Tibial nerve (tissue), 4 donors: Measurements from ENCODE around the gene PRKG1. TPM values are rescaled to one million over a fixed set of nuclear protein-coding genes. Genes with fewer than 3 reads are reported as not detected.

Experiments used
- DNase-seq, 2 donors: peaks; one replicate each; pipeline ENCODE4 v3.0.0-alpha.2; 2019; ENCODE audit warnings: low spot score in 2 of 2
- H3K27ac ChIP-seq, 4 donors: fragments of 200-600 bp; sonication (generic) in 3 of 4; one replicate each; pipeline ENCODE4 v1.5.1; 2017 to 2019; ENCODE audit warnings: mild to moderate bottlenecking in 1 of 4
- H3K27me3 ChIP-seq, 2 donors: fragments of 200-600 bp; sonication (generic) in 1 of 2; one replicate each; pipeline versions ENCODE4 v1.5.1 to v1.6.0; 2017 to 2019
- H3K36me3 ChIP-seq, 3 donors: fragments of 200-600 bp; sonication (generic); one replicate each; pipeline ENCODE4 v1.5.1; 2018 to 2019
- H3K4me1 ChIP-seq, 4 donors: fragments of 200-600 bp; sonication (generic) in 3 of 4; one replicate each; pipeline ENCODE4 v1.5.1; 2017 to 2019
- H3K4me3 ChIP-seq, 4 donors: fragments of 200-600 bp; sonication (generic) in 3 of 4; one replicate each; pipeline ENCODE4 v1.5.1; 2017 to 2019; ENCODE audit warnings: mild to moderate bottlenecking in 1 of 4, moderate library complexity in 1 of 4
- H3K9me3 ChIP-seq, 4 donors: fragments of 200-600 bp; sonication (generic) in 3 of 4; one replicate each; pipeline ENCODE4 v1.5.1; 2017 to 2019
- EP300 ChIP-seq, 2 donors: sonication (generic); formaldehyde crosslinking; IDR thresholded peaks; one replicate each; pipeline ENCODE4 v1.6.1; 2017; ENCODE audit warnings: antibody characterized with exemption in 2 of 2, mild to moderate bottlenecking in 1 of 2
- POLR2A ChIP-seq, 2 donors: fragments of 450-650 bp; IDR thresholded peaks; one replicate each; pipeline ENCODE4 v1.6.1; 2017; ENCODE audit warnings: antibody characterized with exemption in 2 of 2, mild to moderate bottlenecking in 2 of 2, moderate library complexity in 2 of 2
- WGBS, 2 donors: methylation state at CpG; one replicate each; pipeline ENCODE4 v1.1.5; 2018; 5-methylcytosine and 5-hydroxymethylcytosine counted together
- total RNA-seq, 4 donors: library from RNA; depleted of rRNA; stranded (reverse); fragments of >200 nt; gene quantifications; one replicate each; pipeline ENCODE4 v1.1.0, GENCODE V29; 2016
- TF ChIP-seq, protein P1 (sequence below), 5 experiments: fragments of 200-600 bp in 3 of 5; fragments of 450-650 bp in 2 of 5; sonication (generic) in 3 of 5; IDR thresholded peaks; one replicate each; pipeline ENCODE4 v1.5.1; 2016 to 2019; ENCODE audit warnings: antibody characterized with exemption in 5 of 5, mild to moderate bottlenecking in 3 of 5, moderate library complexity in 2 of 5

Gene PRKG1
- total RNA-seq, 4 donors from 2014 or later = 8.7 to 35.0 (median 14.8) TPM

DNA sequence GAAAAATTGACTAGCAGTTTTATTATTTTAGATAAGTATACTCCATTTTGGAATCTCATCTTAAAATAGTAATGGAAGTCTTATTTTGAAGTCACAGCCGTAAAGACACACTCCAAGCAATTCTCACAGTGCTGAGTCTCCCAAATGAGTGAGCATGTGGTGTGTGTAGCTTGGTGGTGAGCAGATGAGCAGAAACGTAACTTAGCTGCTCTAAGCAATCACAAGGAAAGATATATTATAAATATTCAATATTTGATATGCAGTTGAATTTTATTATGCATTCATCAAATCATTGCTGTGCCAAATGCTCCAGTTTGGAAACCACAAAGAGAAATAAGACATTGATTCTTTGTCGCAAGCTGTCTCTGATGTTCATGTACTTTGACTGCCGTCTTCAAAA lies 563.9 kb downstream of the PRKG1 start:
- H3K9me3 ChIP-seq = no peaks in the 10 kb centered on the region
- H3K4me3 ChIP-seq = no peak overlapping the region
- WGBS, 2 donors = 87 to 88% methylated on average over 4 of the region's 4 CpGs
- H3K4me1 ChIP-seq = no peaks in the 10 kb centered on the region
- H3K36me3 ChIP-seq = no peaks in the 10 kb centered on the region
- TF ChIP-seq POLR2A (IDR thresholded peaks at IDR 0.05) (no peak), EP300 (IDR thresholded peaks at IDR 0.05) (no peak)
- TF ChIP-seq, protein P1, sequence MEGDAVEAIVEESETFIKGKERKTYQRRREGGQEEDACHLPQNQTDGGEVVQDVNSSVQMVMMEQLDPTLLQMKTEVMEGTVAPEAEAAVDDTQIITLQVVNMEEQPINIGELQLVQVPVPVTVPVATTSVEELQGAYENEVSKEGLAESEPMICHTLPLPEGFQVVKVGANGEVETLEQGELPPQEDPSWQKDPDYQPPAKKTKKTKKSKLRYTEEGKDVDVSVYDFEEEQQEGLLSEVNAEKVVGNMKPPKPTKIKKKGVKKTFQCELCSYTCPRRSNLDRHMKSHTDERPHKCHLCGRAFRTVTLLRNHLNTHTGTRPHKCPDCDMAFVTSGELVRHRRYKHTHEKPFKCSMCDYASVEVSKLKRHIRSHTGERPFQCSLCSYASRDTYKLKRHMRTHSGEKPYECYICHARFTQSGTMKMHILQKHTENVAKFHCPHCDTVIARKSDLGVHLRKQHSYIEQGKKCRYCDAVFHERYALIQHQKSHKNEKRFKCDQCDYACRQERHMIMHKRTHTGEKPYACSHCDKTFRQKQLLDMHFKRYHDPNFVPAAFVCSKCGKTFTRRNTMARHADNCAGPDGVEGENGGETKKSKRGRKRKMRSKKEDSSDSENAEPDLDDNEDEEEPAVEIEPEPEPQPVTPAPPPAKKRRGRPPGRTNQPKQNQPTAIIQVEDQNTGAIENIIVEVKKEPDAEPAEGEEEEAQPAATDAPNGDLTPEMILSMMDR (IDR thresholded peaks at IDR 0.05) = no peak
- H3K27me3 ChIP-seq = no peaks in the 10 kb centered on the region
- no peak overlapping the region for H3K27ac ChIP-seq
- DNase-seq = no peak

DNA sequence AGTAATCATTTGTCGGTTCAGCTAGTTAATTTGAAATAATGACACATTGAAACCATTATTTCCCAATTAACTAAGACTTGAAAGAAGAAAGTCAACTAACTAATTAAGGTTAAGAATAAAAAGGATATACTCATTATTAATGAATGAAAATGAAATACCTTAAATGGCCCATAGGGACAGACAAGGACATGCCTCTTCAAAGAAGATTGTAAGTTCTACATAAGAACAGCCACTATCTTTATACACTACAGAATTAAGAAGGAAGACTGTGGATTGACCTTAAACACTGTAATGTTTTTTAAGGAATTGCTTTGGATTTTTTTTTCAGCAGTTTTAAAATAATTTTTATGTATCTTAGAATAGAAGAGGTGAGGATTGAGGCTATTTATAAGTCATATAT lies 564.5 kb downstream of the PRKG1 start:
- Histone ChIP-seq H3K36me3 (no peaks in the 10 kb centered on the region), H3K4me1 (no peaks in the 10 kb centered on the region), H3K9me3 (no peaks in the 10 kb centered on the region), H3K27ac (no peak overlapping the region), H3K27me3 (no peaks in the 10 kb centered on the region), H3K4me3 (no peak overlapping the region)
- no peak for DNase-seq
- TF ChIP-seq, protein P1 (IDR thresholded peaks at IDR 0.05) = no peak
- TF ChIP-seq EP300 (IDR thresholded peaks at IDR 0.05) (no peak), POLR2A (IDR thresholded peaks at IDR 0.05) (no peak)
- WGBS, 2 donors = 82 to 85% methylated on average over 1 of the region's 1 CpG

DNA sequence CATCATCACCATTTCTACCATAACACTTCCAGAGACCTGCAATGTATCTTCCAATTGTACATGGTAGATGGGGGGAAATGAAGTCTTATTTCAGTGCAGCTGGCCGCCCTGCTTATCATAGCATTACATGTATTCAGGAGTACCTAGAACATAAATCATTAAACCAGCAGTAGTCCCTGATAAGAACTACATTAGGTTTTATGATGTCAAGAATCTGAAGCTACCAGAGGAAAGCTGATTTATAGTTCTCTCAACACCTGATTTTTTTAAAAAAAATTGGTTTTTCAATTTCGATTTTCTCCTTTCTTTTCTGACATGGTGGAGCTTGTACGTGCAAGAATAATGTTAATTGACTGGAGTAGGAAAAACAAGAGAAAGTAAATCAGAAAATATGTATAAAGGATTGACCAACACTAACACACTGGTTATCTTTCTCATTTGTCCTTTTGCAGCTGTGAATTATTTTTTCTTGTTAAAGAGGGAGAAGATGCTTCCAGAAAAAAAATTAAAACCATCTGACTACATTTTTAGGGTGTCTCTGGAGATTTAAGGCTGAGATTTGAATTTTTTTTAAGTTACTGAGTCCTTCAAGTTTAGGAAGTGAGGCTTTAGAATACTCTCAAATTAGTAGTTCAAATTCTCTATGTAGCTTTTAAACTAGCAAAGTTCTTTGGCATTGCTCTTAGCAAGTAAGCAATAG lies 566.0 kb downstream of the PRKG1 start:
- no peak for DNase-seq
- no peaks in the 10 kb centered on the region for H3K9me3 ChIP-seq
- H3K27me3 ChIP-seq = no peaks in the 10 kb centered on the region
- TF ChIP-seq POLR2A (IDR thresholded peaks at IDR 0.05) = no peak
- no peak for TF ChIP-seq EP300 (IDR thresholded peaks at IDR 0.05)
- TF ChIP-seq, protein P1 (IDR thresholded peaks at IDR 0.05) = no peak
- WGBS, 2 donors = 71 to 73% methylated on average over 3 of the region's 3 CpGs
- H3K4me3 ChIP-seq = no peak overlapping the region
- no peaks in the 10 kb centered on the region for H3K36me3 ChIP-seq
- no peaks in the 10 kb centered on the region for H3K4me1 ChIP-seq
- no peak overlapping the region for H3K27ac ChIP-seq

DNA sequence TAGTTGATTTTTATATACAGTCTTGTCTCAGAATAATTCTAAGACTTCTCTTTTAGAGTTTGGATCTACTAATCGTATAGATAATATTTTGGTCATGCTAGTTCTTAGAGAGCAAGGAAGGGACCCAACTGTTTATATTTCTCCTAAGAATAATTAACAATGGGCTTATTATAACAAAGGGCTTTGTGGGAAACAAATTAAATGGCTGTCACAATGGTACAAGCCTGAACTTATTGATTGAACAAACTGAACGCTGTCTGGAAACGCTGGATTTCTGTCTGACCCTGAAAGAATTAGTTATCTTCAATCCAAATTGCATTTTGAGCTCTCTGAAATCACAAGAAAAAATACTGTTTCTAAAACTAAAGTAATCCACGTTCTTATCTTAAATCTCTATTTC lies 568.3 kb downstream of the PRKG1 start:
- 40 to 45% methylated on average over 4 of the region's 4 CpGs for WGBS, 2 donors
- H3K4me3 ChIP-seq = no peak overlapping the region
- TF ChIP-seq POLR2A (IDR thresholded peaks at IDR 0.05) = no peak
- TF ChIP-seq EP300 (IDR thresholded peaks at IDR 0.05) = no peak
- TF ChIP-seq, protein P1 (IDR thresholded peaks at IDR 0.05) = no peak
- no peak for DNase-seq
- H3K27ac ChIP-seq = no peak overlapping the region
- no peaks in the 10 kb centered on the region for H3K36me3 ChIP-seq
- H3K9me3 ChIP-seq = no peaks in the 10 kb centered on the region
- H3K4me1 ChIP-seq = no peaks in the 10 kb centered on the region
- H3K27me3 ChIP-seq = no peaks in the 10 kb centered on the region

DNA sequence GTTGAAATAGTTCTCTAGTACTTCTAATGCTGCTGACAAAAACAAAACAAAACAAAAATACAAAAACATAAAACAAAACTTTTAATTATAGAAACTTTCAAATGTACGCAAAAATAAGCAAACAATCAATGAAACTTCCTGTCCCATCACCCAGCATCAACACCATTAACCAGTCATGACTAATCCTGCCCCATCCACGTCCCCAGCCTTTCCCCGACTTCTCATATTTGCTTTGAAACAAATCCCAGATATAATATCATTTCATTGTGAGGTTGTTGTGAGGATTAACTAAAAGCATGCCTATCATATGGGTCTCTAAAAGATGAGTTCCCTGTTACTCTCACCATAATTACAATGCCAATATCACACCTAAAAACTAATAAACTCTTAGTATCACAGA lies 569.4 kb downstream of the PRKG1 start:
- H3K4me3 ChIP-seq = no peak overlapping the region
- H3K27ac ChIP-seq = no peak overlapping the region
- no peak for DNase-seq
- no peaks in the 10 kb centered on the region for H3K27me3 ChIP-seq
- H3K36me3 ChIP-seq = no peaks in the 10 kb centered on the region
- TF ChIP-seq, protein P1 (IDR thresholded peaks at IDR 0.05) = no peak
- TF ChIP-seq POLR2A (IDR thresholded peaks at IDR 0.05) (no peak), EP300 (IDR thresholded peaks at IDR 0.05) (no peak)
- H3K9me3 ChIP-seq = no peaks in the 10 kb centered on the region
- WGBS, 2 donors = 69 to 72% methylated on average over 3 of the region's 3 CpGs
- H3K4me1 ChIP-seq = no peaks in the 10 kb centered on the region
